Osteocyte (in vitro differentiated cells): ENCODE results near the gene SNAPC3. TPM values are rescaled to one million over a fixed set of nuclear protein-coding genes. Genes with fewer than 3 reads are reported as not detected.
A peak's percentile ranks its signal among the peaks of the same experiment; 100 is the strongest.

Experiments used
- DNase-seq: peaks from one replicate; pipeline ENCODE4 v3.0.0; 2021; ENCODE audit warnings: mixed read lengths; ENCODE audit not compliant: unreplicated experiment; ENCODE audit errors: extremely low spot score
- H3K27ac Mint-ChIP-seq: one replicate; pipeline ENCODE4 v1.8.0; 2021; ENCODE audit warnings: mild to moderate bottlenecking, mixed read lengths; ENCODE audit not compliant: unreplicated experiment
- H3K27me3 Mint-ChIP-seq: one replicate; pipeline ENCODE4 v1.8.0; 2021; ENCODE audit warnings: mixed read lengths; ENCODE audit not compliant: unreplicated experiment
- H3K36me3 Mint-ChIP-seq: one replicate; pipeline ENCODE4 v1.8.0; 2021; ENCODE audit warnings: mixed read lengths; ENCODE audit not compliant: unreplicated experiment
- H3K4me1 Mint-ChIP-seq: one replicate; pipeline ENCODE4 v1.8.0; 2021; ENCODE audit warnings: mixed read lengths; ENCODE audit not compliant: unreplicated experiment
- H3K4me3 Mint-ChIP-seq: one replicate; pipeline ENCODE4 v1.8.0; 2021; ENCODE audit warnings: mild to moderate bottlenecking, moderate library complexity, mixed read lengths; ENCODE audit not compliant: unreplicated experiment
- H3K9me3 Mint-ChIP-seq: one replicate; pipeline ENCODE4 v1.8.0; 2021; ENCODE audit warnings: mixed read lengths; ENCODE audit not compliant: unreplicated experiment
- CTCF ChIP-seq: fragments of 200-600 bp; sonication (generic); IDR thresholded peaks from 2 replicates; pipeline ENCODE4 v1.5.0; 2021; ENCODE audit warnings: antibody characterized with exemption, mild to moderate bottlenecking, moderate library complexity
- total RNA-seq: library from RNA; stranded (reverse); gene quantifications from 2 replicates; pipeline ENCODE4 v1.2.1, GENCODE V29; 2021

SNAPC3 gene
- total RNA-seq, 1 donor from 2014 or later: 36.1 TPM

GRCh38 chr9:15498246-15498995, 75.7 kb downstream of the SNAPC3 start:
- no peaks in the 10 kb centered on the region for H3K27me3 Mint-ChIP-seq
- H3K36me3 Mint-ChIP-seq: peaks cover 18% of the 10 kb centered on the region
- peak overlapping the region; percentile 88 for H3K27ac Mint-ChIP-seq
- TF ChIP-seq CTCF: no peak
- peak overlapping the region; percentile 55 for H3K4me3 Mint-ChIP-seq
- H3K9me3 Mint-ChIP-seq: no peaks in the 10 kb centered on the region
- H3K4me1 Mint-ChIP-seq: peaks cover 47% of the 10 kb centered on the region
- no peak for DNase-seq

GRCh38 chr9:15499139-15499538, 76.5 kb downstream of the SNAPC3 start:
- Mint-ChIP-seq H3K4me1 (peaks cover 47% of the 10 kb centered on the region), H3K36me3 (peaks cover 19% of the 10 kb centered on the region), H3K9me3 (no peaks in the 10 kb centered on the region), H3K4me3 (peak overlapping the region; percentile 24), H3K27me3 (no peaks in the 10 kb centered on the region), H3K27ac (peak overlapping the region; percentile 88)
- TF ChIP-seq CTCF: no peak
- DNase-seq: no peak

- Mint-ChIP-seq H3K4me1 (peaks cover 41% of the 10 kb centered on the region), H3K36me3 (peaks cover 25% of the 10 kb centered on the region), H3K4me3 (no peak overlapping the region), H3K27me3 (no peaks in the 10 kb centered on the region), H3K27ac (peak overlapping the region; percentile 20), H3K9me3 (no peaks in the 10 kb centered on the region)
- TF ChIP-seq CTCF: no peak
- DNase-seq: no peak
Measured at GRCh38 chr9:15501179-15501578, 78.5 kb downstream of the SNAPC3 start.

GRCh38 chr9:15501803-15502202, 79.1 kb downstream of the SNAPC3 start:
- H3K27me3 Mint-ChIP-seq: no peaks in the 10 kb centered on the region
- no peak overlapping the region for H3K27ac Mint-ChIP-seq
- peaks cover 37% of the 10 kb centered on the region for H3K4me1 Mint-ChIP-seq
- no peak overlapping the region for H3K4me3 Mint-ChIP-seq
- no peak for TF ChIP-seq CTCF
- no peak for DNase-seq
- no peaks in the 10 kb centered on the region for H3K9me3 Mint-ChIP-seq
- peaks cover 32% of the 10 kb centered on the region for H3K36me3 Mint-ChIP-seq

- no peak for TF ChIP-seq CTCF
- peaks cover 36% of the 10 kb centered on the region for H3K36me3 Mint-ChIP-seq
- peaks cover 30% of the 10 kb centered on the region for H3K4me1 Mint-ChIP-seq
- no peak overlapping the region for H3K27ac Mint-ChIP-seq
- H3K9me3 Mint-ChIP-seq: no peaks in the 10 kb centered on the region
- no peaks in the 10 kb centered on the region for H3K27me3 Mint-ChIP-seq
- DNase-seq: no peak
- H3K4me3 Mint-ChIP-seq: no peak overlapping the region
Measured at GRCh38 chr9:15505921-15506320, 83.2 kb downstream of the SNAPC3 start.
